Stimulated activated CD8-positive, alpha-beta memory T cell treated with anti-CD3 and anti-CD28 coated beads, Interleukin-7, amount 100 ng/mL, for 24 hours (primary cell): Measurements from ENCODE around the gene CD36.

Experiments
- DNase-seq: peaks from one replicate; pipeline ENCODE4 v3.0.0-alpha.2; 2020; ENCODE audit warnings: low read depth

The CD36 gene

DNA sequence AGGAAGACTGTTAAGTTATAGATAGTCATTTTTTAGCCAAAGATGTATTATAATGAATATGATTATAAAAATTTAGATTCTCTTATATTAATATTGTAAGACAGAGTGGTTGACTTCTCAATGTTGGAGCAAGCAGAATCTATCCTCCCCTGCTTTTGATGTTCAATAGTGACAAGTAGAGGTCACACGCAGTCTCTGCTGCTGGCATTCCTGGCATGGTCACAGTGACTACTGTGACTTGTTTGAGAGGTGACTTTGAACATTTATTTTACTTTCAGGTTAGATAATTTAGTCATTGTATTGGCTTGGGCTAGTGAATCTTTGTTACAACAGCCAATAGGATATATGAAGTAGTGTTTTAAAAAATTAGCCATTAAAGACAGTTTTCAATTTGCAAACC, 13.7 kb upstream of the CD36 start:
- DNase-seq = no peak

DNA sequence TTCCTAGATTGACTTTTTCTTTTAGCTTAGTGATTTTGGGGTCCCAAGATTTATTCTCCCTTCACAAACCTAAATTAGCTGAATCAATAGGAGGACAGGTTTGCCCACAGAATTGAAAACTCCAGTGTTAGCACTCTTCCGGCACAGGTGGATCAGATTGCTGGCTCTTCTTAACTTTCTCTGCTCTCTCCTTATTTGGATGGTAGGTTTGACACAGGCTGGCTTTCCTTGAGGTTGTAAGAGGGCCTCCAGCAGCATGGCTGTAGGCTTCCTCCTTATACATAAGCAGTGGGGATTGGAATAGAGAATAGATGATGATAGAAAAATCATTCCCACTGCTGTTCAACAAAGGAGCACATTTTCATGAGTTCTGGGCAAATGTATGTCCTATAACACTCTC, 9.4 kb upstream of the CD36 start:
- no peak for DNase-seq

DNA sequence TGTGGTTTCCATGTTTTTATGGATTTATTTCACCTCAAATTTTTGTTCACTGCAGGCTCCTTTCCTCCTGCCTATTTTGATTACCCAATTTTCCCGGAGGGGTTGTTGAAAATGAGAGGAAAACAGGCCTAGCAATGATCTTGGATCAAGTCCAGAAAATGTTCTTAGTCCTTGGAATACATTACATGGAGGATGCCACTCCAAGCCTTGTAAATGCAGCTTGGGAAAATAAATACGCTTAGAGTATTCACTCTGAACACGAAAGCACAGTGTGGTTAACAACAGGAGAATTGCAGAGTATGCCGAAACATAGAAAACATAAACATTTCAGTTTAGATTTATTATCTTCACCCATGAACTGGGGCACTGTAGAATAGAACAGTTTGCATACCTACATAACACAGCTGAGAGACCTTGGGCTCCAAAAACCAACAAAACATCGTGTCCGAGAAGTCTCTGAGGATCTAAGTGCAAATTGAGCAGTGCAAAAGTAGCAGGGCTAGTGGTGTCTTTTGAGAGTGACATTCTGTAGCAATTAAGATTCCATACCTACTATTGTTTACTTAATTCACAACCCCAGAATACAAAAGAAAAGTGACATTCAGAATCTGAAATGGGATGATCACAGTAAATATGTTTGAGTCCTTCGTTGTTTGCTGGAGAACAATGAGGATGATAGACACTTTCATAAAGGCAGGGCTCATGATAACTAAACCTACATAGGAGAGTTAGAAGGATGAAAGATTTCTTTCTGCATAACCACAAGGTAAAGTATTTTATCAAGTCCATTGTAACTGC, 7.6 kb upstream of the CD36 start:
- no peak for DNase-seq

DNA sequence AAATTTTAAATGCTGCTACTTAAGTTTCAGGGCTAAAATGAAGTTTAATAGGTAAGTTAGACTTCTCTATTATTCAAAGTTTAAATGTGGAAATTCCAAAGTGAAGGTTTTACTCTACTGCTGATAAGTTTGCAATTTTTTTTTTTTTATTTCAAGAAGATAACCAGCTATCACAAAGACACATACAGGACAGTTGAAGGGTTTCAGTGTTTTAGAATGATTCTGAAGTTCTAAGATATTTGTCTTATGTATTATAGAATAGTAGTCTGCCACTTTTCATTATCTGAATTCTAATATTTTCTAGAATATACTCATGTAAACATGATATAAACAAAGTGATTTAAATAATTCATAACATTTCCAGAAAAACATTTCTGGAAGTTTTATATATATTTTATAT, 7.0 kb upstream of the CD36 start:
- no peak for DNase-seq

DNA sequence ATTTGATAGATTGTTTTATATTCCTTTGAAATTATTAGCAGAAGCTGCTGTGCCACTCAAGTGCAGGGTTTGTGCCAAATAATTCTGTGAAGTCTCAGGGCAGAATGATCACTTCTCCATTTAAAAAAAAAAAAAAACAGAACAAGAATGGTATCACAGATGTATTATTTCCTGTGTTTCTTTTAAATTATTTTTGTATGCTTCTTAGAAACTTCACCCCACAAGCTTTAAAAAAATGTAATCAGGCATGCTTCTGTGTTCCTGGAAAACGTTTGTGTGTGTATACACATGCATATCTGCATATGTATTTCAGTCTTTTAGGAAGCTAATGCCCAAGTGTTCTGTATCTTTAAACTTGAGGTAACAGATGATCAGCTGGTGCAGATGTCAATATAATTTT, 6.3 kb upstream of the CD36 start:
- no peak for DNase-seq

DNA sequence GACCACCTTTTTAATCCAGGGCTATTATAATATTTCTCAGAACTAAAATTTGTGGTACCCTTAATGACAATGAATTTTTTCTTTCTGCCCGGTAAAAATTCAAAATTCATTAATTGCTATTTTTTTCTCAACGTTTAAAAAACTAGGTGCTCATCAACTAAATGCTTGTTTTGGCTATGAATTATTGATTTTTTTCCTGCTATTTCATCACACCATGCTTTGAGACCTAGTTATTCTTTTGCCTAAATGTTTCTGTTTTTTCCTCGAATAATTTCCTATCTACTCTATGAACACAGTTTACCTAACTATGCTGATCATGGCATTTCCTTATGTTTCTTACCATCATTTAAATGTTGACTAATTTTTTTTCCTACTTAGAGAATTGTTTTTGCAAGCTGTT, 5.6 kb upstream of the CD36 start:
- DNase-seq = no peak

DNA sequence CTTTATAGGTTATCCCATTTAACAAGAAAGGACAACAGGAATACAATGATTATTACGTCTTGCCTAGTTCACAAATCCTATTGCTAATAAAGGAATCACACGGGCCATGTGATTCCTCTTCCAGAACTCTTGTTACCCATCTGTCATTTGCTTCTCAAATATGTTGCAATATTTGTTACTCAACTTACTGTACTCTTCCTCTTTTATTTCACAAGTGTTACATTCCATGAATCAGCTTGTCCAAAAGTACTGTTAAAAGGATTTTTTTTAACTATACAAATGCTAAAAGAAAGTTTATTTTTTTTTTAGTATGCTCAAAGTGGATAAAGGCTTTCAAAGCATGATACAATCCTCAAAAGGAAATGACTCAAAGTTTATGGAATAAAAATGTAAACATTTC, 3.9 kb upstream of the CD36 start:
- DNase-seq = no peak

DNA sequence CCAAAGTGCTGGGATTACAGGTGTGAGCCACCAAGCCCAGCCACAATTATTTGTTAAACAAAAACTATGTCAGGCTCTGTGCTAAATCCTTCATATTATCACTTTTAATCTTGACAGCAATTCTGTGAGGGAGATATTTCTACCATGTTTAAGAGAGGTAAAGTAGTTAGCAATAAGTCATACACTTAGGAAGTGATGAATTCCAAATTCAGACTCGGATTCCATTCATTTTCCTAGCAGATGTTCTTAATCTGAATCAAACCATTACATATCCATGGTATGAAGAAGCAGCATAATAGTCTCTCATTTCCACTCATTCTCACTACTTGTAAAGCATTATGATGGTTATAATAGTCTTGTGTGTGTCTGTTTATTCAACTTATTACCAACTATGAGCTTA, 2.9 kb upstream of the CD36 start:
- no peak for DNase-seq

DNA sequence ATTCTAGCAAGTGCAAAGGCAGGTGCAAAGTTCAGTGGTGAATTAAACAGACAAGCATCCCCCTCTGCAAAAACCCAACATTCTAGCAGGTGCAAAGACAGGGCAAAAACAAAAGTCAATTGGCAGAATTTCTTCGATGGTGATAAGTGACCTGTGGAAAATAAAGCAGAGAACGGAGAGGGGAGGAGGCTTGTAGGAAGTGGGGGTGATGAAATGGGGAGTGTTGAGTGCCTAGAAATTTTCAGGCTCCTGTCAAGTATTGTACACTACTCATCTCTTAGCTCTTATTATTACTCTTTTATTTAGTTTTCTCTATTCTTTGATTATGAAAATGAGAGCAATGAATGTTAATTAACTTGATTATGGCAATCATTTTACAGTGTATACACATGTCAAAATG, 2.4 kb upstream of the CD36 start:
- no peak for DNase-seq

DNA sequence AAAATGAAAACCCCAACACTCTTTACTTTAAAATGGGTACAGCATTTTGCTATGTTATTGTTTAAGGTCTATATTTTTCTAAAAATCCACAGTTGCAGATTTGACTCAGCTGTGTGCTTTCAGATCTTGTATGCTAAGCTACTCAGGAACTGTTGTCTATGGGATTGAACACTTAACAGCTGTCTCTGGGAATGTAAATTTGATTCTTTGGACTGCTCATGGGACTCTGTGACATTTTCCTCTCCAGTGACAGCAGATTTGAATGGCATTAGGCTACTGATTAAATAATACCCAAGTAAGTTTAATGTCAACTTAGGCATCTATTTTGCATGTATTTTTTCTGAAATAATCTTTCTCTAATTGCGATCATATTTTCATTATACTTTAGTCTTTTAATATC, 1.7 kb upstream of the CD36 start:
- no peak for DNase-seq

DNA sequence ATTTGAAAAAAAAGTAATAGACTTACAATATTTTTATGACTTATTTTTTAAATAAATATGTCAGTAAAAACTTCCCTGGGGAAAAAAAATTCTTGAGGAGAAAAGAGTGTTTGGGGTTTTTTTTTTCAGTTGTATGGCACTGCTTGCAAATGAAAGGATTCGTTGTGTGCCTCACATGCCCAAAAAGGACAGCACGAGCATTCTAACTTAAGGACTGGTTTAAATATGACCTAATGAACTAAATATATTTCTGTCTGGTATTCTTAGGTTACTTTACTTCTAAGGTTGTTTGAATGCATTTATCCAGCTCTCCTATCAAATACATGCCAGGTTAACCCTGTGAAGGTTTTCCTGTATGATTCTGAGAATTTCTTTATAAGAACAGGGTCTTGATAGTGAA, 988 bp upstream of the CD36 start:
- DNase-seq = no peak

DNA sequence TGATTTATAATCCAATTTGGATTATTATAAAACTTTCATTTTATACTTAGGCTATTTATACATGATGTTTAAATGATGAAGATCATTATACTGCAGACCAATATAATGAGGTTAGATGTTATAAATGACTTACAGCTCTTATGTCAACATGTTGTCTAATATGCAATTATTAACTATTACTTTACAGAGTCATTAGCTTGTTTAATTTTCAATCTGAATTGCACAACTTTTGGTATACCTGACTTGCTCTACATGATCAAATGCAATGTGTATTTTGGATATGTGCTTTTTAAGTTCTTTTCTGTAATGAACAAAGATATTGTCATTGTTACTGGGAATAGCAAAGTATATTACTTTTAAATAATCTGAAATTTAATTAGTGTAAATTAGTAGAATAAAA, 569 bp downstream of the CD36 start:
- DNase-seq = no peak

DNA sequence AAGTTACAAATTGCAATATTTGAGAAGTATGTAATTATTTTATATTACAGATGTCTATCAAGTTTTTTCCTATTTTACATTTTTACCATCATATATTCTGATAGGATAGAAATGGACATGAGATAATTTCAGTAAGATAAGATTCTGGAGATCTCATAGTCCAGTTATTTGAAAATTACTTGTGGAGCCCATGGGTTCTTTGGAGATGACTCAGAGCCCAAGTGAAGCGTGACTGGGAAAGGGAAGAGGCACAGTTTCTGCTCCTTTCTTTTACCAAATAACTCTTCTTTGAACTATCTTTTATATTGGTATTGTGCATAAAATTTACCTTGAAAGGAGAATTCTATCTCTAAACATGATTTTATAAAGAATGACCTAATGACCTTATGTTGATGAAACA, 2.4 kb downstream of the CD36 start:
- no peak for DNase-seq

DNA sequence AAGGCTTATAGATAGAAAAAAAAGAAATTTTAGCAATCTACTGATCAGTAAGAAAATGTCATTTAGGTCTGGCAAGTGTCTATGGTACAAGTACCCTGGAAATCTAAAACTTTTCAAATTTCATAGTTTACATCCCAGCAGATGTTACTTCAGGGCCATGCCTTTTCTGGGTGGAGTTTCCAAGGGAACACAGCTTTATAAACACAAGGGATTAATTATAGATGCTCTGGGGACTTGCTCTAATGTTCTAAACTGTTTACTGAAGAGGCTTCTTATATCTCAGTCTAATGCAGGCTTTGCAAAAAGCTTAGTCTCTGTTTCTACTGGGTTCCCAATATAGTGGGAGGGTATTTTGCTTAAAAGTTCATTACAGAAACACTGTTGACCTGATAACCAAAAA, 3.1 kb downstream of the CD36 start:
- DNase-seq = no peak

DNA sequence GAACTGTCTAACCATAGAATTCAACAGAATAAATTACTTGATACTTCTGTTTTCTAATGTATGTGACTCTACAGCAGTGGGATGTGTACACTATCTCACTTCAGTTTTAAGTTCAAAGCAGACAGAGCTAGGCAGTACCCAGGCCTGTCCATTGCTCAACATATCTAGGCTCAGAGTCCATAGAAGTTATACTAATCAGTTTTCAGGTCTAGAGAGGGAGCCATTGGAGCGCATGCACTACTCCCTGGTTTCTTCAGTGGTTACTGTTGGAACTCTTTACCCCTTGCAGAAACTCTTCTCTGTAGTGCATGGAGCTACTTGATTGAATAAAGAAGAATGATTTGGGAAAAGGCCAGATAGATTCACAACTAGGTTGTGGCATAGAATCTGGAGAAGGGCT, 4.4 kb downstream of the CD36 start:
- no peak for DNase-seq

DNA sequence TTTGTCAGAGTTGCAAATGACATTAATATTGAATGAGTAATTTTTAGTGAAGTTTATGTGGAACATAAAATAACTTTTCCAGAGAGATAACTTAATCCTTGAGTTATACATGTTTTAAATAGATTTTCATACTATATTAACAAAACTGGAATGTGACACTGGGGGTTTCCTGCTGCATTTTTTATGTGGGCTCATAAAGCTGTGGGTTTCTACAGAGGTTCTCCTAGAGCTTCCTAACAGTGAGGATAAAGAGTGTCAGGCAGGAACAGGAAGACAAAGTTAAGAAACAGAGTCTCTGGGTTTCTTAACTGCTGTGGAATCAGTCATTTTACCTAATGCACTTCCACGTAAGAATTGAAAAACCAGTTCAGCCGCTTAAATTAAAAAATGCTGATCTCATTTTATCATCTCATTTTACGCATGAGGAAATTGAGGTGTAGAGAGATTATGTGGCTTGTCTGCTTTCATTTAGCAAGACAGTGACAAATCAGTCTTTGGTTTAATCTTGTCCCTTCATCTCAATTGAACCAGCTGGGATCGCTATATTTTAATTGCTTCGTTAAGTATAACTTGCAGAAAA, 5.0 kb downstream of the CD36 start:
- no peak for DNase-seq

DNA sequence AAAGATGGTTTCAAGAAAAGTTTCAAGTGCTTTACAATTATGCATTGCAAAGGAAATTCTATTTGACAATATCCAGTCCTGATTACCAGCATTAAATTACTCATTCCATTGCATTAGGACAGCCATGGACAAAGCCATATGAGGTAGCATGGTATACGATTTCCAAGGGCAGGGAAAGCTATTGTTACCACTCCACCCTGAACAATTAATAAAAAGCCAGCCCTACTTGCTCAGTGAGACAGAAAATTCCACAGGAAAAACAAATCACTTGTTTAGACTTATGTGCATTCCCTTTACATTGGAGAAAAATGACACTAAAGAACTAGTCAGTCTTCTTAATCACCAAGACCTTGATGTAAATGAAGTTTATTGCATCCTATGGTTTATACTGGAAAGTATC, 5.6 kb downstream of the CD36 start:
- no peak for DNase-seq

DNA sequence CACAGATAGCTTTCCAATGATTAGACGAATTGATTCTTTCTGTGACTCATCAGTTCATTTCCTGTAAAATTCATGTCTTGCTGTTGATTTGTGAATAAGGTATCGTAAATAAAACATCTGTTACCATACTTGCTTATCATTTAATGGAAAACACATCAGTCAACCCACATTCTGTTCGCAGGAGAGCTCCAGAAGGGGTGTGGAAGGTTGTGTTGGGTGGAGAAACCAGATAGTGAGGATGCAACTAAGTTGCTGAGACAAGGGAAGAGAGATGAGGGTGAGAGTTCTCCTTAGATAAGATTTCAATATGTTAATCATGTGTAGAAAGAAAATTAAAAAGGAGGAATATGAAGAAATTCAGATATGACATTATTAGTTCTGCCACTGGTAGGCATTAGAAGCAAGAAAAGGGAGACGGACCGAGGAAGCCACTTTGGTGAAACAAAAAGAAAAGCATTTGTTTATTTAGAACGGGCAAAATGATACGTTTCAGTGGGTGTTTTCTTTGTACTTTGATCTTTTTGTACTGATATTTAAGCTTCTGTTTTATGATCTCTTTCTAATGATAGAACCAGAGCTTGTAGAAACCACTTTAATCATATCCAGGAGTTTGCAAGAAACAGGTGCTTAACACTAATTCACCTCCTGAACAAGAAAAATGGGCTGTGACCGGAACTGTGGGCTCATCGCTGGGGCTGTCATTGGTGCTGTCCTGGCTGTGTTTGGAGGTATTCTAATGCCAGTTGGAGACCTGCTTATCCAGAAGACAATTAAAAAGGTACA, 7.8 kb downstream of the CD36 start:
- no peak for DNase-seq

DNA sequence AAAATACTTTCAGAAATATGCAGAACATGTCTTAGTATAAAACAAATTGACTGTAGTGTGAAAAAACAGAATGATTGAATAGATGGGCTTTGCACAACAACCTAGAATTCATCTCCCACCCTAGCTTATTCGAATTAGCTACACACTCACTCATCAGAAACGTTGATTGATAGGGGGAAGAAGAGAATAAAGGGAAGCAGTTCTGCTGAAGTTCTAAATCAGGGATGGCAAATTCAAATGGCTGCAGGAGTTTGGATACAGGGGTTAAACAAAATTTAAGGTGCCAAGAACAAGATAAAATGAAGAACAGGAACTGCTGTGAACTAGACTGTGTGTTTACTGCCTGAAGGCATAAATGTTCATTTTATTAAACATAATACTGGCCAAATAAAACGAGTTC, 9.0 kb downstream of the CD36 start:
- no peak for DNase-seq

DNA sequence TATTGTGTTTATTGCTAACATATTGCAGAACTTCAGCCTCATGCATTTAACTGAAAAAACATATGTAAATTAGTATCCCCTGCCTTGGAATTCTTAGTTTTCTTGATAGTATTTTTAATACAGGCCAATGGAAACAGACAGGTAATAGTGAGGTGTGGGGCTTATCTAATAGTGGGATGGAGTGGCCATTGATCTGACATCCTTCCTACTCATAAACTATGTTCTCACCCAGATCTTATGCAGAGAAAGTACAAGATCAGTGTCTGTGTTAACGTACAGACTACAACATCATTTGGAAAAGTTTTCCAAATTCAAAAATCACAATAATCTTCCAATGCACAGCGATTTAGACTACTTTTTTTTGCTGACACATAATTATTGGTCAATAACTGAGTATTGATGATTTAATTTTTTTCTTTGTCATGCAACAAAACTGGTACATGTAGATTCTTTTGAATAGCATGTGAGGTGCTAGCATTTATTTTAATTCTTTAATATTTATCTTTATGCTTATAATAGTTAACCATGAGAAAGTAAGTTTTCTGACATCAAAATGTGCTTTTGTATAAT, 9.7 kb downstream of the CD36 start:
- no peak for DNase-seq

DNA sequence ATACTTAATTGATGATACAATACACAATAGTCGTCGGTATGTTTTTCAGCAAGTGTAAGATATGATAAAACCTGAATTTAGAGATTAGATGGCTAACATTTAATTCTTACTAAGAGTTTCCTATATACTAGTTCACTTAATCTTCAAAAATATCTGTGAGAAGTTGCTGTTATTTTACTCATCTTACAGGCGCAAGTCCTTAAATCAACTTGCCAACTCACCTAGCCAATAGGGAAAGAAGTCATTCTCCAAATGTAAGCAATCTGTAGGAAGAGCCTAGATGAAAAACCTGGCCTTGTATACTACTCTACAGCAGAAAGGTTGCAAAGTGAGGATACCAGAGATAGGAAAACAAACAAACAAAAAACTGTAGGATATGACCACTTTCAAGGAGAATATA, 10.6 kb downstream of the CD36 start:
- no peak for DNase-seq

DNA sequence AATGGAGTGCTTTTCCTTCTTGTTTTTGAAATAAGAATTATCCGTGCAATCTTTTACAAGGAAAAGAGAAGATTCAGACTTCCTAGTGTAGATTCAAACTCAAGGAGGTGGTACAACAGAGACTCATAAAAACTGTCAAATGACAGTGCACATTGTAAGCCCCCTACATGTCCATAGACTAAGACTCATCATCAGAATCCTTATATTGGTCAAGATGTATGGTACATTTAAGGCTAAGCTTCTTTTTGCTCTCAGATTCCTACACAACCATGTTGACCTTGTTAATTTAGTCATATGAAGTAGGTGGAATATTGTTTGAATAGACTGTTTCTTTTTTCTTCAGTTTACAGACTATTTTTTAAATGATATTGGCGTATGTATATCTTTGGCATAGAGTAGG, 11.6 kb downstream of the CD36 start:
- no peak for DNase-seq

DNA sequence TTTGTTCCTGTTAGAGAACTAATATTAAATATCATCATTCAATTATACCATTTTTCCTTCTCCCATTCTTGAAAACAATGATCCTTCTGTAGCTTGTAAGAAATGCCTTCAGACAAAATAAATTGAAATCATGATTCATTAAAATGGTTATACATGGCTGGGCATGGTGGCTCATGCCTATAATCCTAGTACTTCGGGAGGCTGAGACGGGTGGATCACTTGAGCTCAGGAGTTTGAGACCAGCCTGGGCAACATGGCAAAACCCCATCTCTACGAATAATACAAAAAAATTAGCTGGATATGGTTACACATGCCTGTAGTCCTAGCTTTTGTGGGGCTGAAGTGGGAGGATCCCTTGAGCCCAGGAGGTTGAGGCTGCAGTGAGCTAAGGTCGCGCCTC, 13.0 kb downstream of the CD36 start:
- DNase-seq = no peak
